GM21390 (cell line): Measurements from ENCODE around the gene SSBP4.

Experiments used
- ATAC-seq: cut with Tn5 transposase; IDR thresholded peaks from one replicate; pipeline ENCODE4 v1.9.1; 2021; ENCODE audit not compliant: unreplicated experiment

SSBP4 gene

GRCh38 chr19:18419699-18420460 is 682 bp downstream of the SSBP4 start:
- ATAC-seq = no peak

DNA sequence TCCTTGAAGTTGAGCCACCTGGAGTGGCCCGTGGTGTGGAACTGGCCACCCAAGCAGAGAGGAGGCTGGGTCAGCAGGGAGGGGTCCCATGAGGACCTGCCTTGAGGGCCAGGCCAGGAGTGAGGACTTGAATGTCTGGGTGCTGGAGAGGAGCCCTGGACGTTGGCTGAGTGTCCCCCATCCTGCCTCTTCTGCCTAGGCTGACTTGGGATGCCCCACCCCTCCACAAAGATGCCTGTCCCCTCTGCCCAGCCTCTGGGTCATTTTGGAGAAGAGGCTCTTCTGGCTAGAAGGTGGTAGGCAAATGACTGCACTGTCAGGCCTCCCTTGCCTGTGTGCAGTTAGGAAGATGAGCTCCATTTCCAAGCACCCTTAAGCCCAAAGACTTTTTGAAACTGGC is 1.7 kb downstream of the SSBP4 start:
- no peak for ATAC-seq

DNA sequence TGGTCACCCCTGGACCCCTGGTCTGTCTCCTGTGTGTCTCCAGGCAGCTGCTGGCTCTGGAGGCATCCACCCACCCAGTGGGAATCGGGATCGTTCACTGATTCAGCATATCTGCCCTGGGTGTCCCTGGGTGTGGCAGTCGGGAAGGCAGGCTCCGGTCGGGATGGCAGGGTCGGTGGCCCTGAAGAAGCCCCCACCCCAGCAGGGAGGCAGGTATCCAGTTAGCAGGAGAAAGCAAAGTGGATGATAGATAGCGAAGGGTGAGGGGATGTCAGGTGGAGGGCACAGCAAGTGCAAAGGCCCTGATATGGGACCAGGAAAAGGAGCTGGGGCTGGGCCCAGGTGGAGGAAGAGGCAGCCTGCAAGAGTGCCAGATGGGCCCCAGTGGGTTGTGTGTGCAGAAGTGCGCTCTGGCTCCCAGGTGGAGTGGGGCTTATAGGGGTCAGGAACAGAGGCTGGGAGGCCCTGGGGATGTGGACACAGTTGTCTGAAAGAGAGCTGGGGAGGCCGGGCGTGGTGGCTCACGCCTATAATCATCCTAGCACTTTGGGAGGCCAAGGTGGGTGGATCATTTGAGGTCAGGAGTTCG is 2.3 kb downstream of the SSBP4 start:
- no peak for ATAC-seq

DNA sequence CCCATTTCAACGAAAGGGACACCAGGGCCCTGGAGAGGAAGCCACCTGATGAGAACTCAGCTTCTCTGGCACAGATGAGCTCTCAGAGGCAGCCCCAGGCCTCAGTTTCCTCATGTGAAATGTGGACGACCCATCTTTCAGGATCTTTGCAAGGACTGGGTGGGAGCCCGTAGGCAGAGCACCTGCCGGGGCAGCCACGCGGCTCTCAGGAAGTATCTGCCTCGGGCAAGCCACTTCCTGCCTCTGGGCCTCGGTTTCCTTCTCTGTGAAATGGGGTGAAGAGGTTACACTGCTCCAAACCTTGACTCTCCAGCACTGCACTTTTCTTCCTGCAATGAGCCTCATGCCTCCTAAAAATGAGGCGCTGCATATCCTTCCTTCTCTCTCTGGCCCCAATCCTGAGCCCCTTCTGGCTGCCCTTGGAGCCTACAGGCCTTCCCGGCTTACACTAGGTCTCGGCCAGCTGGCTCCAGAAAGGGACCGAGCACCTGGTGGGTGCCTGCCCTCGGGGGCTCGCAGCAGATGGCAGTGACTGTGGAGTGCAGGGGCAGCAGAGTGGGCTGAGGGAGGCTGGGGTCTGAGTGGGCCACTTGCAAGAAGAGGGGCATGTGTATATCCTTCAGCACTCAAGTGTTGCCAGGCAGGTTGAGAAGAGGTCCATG is 3.5 kb downstream of the SSBP4 start:
- no peak for ATAC-seq

DNA sequence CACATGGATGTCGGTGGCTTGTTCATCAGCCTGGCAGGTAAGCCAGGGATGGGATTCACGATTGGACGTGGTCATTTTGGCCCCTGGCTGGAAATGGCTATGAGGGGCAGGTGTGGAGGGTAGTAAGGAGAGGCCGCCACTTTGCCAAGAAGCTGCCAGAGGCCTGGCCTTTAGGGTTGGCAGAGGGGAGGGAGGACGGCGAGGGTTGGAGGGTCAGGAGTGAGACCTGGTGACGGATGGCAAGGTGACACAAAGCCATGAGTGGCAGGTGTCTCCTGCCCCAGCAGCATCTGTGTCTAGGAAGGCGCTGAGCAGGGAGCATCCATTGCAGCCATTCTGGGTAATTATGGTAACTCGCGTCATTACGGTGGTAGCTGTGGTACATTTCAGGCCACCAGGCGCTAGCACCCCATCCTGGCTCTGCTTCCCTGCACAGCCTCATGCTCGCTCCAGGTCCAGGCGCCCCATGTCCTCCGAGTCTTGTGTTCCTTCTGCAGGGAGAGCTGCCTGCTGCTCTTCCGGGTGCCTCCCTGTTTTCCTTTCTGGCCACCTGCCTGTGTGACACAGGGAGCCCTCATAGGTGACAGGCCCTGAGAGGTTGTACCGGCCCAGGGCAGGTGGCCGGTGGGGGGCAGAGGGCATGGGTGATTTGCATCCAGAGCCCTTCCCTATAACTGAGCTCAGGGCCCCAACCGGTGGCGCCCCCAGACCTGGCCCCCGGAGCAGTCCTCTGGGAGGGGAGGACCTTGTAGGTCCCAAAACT is 4.2 kb downstream of the SSBP4 start:
- ATAC-seq = no peak

DNA sequence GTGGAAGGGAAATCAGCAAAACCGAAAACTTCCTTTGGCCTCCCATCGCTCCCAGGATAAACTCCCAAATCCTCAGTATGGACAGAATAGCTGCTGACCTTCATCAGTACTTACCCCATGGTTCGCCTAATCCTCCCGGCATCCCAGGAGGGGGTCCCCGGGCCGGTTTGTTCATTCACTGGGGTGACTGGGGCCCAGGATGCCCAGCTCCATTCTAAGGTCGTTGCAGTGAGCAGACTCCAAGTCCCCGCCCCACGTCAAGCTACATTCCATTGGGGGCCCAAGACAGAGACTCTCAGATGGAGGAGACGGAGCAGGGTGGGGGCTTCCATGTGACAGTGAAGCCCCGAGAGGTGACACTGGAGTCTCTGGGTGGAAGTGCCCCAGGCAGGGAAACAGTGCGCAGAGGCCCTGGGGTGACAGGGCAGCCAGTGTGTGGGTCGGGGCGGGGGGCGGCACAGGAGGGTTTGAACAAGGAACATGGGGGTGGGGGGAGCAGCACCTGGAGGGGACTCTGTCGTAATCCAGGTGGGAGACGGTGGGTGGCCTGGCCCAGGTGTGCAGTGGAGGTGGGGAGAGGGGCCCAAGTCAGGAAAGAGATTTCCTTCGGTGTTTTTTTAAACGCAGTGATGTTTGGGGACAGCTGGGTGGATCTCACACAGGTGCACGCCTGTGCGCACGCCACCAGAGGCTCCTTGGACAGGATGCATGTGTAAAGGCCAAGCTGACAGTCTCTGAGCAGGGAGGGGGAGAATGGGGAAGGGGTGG is 5.1 kb downstream of the SSBP4 start:
- no peak for ATAC-seq

- no peak for ATAC-seq
Measured at GRCh38 chr19:18424890-18425514, 5.8 kb downstream of the SSBP4 start.

- no peak for ATAC-seq
Measured at GRCh38 chr19:18425515-18426415, 6.6 kb downstream of the SSBP4 start.

- no peak for ATAC-seq
Measured at GRCh38 chr19:18426416-18426767, 7.2 kb downstream of the SSBP4 start.

GRCh38 chr19:18427080-18427742 is 8.0 kb downstream of the SSBP4 start:
- no peak for ATAC-seq

- no peak for ATAC-seq
Measured at GRCh38 chr19:18427743-18428113, 8.5 kb downstream of the SSBP4 start.

DNA sequence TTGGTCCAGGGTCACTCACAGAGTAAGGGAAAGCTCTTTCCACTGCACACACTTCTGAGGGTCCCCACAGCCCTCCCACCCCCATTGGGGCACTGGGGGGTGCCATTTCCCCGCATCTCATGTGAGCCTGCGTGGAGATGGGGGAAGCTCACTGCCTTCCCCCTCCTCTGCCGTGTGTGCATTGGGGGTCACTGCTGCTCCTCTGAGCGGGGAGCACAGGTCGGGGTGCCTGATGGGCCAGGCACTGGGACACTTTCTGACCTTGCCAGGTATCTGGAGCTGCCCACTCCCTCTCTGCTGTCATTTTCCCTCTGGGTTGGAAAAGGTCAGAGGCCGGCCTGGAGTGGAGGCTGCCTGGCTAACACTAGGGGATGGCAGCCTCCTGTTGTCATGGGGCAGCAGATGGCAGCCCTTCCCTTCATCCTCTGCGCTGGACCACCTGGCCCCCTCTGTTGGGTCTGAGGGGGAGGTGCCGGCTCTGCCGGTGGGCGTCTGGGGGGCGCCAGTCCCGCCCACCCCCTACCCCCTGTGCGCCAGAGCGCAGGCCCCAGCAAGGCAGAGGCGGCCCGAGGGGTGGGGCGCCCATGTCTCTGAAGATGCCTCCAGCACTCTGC is 9.1 kb downstream of the SSBP4 start:
- no peak for ATAC-seq

DNA sequence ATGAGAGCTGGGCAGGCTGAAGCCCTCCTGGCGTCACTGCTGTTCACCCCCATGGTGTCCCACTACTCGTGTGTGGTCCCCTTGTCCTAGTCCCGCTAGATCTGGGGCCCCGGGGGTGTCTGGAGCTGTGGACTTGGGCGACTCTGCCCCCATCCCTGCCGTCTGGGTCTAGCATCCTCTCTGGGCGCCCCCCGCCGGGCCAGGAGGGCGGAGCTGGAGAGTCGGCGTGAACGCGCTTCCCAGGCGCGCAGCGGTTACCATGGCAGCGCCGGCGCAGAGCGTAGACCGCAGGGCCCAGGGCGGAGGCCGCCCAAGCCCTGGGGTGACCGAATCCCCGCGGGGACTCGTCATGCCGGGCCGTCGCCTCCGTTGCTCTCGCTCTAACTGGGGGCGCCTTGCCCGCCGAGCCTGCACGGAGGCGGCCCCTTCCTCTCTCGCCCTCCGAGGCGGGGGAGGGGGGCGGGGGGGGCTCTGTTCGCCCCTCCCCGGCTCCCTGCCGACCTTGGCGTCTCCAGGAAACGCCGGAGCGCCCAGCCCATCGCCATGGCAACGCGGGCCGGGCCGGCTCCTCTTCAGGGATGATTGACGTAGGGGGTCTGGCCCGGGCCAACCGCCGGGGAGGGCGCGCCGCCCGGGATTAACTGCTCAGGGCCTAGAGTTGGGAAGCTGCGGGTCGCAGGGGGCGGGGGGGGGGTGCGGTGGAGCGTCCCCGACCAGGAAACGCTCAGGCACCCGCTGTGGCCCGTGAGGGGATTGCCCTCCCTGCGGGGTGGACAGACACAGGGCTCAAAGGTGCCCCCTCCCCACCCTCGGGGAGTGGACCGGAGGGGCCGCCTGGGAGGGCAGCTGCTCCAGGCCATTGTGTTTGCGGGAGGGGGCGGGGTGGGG is 9.8 kb downstream of the SSBP4 start:
- peak; percentile 58 for ATAC-seq

- no peak for ATAC-seq
Measured at GRCh38 chr19:18429717-18430416, 10.7 kb downstream of the SSBP4 start.

GRCh38 chr19:18430417-18431144 is 11.4 kb downstream of the SSBP4 start:
- ATAC-seq = no peak
